ENCODE results near the gene SLC22A2.

GRCh38 chr6:160259143-160259425, 463 bp upstream of the SLC22A2 start:
- no peak for TF ChIP-seq EZH2 (IDR thresholded peaks at IDR 0.05; ENCODE audit: low read length, missing control alignments)
- TF ChIP-seq, protein P1, sequence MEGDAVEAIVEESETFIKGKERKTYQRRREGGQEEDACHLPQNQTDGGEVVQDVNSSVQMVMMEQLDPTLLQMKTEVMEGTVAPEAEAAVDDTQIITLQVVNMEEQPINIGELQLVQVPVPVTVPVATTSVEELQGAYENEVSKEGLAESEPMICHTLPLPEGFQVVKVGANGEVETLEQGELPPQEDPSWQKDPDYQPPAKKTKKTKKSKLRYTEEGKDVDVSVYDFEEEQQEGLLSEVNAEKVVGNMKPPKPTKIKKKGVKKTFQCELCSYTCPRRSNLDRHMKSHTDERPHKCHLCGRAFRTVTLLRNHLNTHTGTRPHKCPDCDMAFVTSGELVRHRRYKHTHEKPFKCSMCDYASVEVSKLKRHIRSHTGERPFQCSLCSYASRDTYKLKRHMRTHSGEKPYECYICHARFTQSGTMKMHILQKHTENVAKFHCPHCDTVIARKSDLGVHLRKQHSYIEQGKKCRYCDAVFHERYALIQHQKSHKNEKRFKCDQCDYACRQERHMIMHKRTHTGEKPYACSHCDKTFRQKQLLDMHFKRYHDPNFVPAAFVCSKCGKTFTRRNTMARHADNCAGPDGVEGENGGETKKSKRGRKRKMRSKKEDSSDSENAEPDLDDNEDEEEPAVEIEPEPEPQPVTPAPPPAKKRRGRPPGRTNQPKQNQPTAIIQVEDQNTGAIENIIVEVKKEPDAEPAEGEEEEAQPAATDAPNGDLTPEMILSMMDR (conservative IDR thresholded peaks at IDR 0.05 in 1 of 2, IDR thresholded peaks at IDR 0.05 in 1 of 2; ENCODE audit: low read depth in 1 of 2, low read length in 2 of 2) = no peak

Measured in fibroblast of lung (primary cell).